GM18951 (cell line): Measurements from ENCODE around the gene PDZD2.
"Not testable (repeated sequence)": the region's sequence is repeated elsewhere in the genome, so short reads cannot be mapped to it uniquely, and the experiment has no call there.

Experiments used
- POLR2A ChIP-seq: IDR thresholded peaks from 4 replicates; pipeline ENCODE4 v1.6.1; 2011; ENCODE audit warnings: mild to moderate bottlenecking; ENCODE audit not compliant: insufficient read length, insufficient read depth; ENCODE audit errors: extremely low read depth
- in situ Hi-C: fragments of 300-500 bp; cut with MboI; formaldehyde crosslinking; loops from one replicate; pipeline ENCODE4 v1.12.0; 2022; ENCODE audit warnings: low sequenced_read_pairs, mixed read lengths, inconsistent platforms; ENCODE audit not compliant: unreplicated experiment

The PDZD2 gene

DNA sequence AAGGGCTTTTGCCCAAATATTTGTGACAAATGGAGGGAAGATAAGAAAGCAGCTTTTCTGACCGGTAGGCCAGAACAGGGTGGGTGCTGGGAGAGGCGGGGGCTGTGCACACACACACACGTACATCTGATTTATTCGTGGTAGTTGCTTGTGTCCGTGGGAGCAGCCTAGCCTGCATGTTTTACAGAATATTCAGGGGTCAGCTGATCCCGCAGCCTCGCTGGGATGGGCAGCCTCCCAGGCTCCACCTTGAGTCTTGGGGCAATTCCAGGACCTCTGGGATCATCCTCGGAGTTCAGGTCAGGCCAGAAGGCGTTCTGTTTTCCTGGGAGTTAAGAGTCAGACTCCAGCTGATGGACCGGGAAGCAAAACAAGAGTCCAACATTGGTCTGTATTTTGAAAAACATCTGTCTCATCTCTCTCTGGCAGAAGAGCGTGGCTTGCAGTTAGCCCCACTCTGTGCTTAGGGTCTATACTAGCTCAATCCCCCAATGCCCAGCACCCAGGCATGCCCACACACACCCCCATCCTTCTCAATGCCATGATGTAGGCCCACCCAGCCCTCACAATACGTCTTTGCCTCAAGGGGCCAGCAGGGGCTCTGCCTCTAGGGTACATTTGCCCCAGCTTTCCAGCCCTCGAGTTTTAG, 324.6 kb downstream of the PDZD2 start:
- no peak for TF ChIP-seq POLR2A
- in situ Hi-C loops: no loop called here

DNA sequence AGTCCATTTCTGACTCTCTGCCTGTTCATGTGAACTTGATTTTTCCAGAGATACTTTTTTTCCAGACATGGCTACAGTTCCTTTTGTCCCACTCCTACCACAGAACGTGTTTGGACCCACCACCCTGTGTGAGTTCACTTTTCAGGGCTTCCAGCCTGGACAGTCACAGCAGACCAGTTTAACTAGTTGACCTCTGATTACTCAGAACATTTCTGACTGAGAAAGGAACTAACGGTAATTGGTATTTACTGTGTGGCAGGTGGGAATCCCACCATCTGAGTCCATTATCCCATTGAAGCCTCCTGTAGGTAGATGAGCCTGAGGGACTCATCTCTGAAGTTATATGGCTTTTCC, 325.1 kb downstream of the PDZD2 start:
- in situ Hi-C loops: no loop called here
- TF ChIP-seq POLR2A: no peak

DNA sequence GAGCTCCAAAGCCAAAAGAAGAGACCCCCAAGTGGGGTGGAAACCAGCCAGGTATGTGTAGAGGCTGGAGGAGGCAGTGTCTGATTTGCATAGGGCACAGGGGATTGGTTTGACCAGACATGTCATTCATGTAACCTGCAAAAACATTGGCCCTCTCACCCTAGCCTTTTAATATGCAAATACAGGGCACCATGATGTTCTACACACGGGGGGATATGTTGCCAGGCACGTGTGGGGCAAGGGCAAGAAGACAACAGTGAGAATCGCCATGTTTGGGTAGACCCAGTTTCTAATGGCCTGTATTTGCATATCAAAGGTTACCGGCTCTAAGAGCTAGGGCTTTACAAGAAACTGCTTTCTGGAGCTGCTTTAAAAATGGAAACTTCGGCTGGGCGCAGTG, 326.3 kb downstream of the PDZD2 start:
- in situ Hi-C loops: no loop called here
- no peak for TF ChIP-seq POLR2A

DNA sequence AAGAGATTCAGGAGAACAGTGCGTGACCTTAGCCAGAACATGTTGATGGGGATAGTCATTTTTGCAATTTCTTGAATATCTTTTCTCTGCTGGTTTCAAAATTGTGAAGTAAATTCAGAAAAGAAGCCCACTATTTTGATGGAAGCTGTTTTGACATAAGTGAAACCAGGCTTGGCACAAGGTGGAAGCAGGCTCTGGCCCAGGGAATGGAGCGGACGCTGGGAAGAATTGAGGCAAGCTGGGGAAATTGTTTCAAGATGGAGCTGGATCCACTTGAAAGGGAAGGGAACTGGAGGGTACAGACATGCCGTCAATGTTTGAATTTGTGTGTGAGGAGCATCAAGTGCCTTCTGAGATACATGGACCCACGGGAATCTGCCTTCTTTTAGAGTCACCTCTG, 328.0 kb downstream of the PDZD2 start:
- in situ Hi-C loops: no loop called here
- TF ChIP-seq POLR2A: no peak

DNA sequence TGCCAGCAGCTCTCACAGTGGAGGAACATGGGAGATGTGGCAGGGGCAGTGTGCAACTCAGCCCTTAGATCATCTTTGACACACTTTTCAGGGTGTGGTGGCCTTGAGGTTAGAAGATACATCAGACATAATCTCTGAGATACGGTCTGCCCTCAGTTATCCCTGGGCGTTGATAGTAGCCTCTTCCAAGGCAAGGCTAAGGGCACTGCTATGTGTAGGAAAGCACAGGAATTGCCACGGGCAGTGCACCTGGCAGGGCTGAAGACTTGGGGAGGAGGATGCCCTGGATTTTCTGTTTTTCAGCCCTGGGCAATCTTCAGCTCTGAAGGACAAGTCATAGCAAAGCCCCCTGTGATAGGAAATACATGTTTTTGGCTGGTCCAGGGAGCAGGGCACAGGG, 328.5 kb downstream of the PDZD2 start:
- in situ Hi-C loops: no loop called here
- no peak for TF ChIP-seq POLR2A

DNA sequence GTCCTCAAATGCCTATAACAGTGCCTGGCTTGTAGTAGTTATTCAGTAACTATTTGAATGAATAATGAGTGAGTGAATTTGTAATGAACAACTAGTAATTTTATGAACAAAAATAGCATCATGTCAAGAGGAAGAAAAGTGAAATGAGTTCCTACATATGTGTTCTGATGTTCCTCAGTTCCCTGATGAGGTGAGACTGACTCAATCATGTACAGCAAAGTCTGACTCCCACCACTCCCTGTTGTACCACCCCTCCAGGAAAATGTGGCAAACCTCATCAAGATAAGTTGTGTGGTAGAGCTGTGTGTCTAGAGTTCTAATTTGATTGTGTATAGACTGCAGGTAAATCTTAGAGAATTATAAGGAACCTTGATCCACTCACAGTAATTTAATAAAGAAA, 333.6 kb downstream of the PDZD2 start:
- in situ Hi-C loops: no loop called here
- TF ChIP-seq POLR2A: no peak

DNA sequence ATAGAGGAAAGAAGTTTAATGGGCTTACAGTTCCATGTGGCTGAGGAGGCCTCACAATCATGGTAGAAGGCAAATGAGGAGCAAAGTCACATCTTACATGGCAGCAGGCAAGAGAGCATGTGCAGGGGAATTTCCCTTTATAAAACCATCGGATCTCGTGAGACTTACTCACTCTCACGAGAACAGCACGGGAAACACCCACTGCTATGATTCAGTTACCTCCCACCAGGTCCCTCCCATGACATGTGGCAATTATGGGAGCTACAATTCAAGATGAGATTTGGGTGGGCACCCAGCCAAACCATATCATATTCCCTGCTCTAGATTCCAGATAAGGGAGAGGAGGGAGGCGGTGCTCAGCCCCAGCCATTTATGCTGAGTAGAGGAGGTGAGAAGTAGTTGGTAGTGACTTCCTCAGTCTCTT, 336.3 kb downstream of the PDZD2 start:
- in situ Hi-C loops: not testable (repeated sequence)

DNA sequence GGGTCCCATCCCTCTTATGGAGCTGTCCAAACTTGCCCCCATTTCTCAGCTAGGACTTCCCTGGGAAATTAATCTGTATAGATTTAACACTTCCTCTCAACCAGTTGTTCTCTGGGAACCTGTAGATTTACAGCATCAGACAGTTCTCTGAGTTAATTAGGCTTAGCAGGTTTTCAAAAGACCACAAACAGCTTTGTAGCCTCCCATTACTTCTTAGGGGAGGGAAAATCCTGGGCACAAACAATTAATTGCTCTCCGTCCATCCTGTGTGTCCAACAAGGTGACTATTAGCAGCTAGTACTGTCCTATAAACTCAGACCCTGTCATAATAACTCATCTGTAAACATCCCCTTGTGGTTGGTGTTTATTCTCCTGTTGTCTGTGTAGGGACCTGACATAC, 337.2 kb downstream of the PDZD2 start:
- in situ Hi-C loops: no loop called here
- no peak for TF ChIP-seq POLR2A

DNA sequence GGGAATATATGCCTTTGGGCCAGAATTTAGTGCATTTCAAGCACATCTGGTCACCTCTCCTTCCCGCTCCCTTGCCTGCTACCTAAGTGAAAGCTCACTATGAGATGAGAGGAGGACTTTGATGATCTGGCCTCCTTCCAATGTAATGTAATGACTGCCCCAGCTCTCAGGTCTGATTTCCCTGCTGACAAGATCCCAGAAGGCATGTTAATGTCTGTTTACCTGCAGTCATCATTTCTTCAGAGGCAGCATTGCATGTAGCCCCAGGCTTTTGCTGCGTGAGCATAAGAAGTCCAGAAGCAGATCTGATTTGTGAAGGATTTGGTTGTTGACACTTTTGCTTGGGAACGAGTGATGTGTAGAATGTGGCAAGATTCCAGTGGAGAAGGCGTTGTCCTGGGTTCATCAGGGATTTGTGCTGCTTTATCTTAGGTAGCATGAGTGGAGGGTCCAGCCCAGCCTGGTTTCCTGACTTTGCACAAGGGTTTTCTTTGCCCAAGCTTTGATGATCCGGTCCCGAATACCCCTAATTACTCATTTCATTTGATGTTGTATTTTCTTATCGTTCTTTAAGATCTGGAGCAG, 342.5 kb downstream of the PDZD2 start:
- in situ Hi-C loops: no loop called here

DNA sequence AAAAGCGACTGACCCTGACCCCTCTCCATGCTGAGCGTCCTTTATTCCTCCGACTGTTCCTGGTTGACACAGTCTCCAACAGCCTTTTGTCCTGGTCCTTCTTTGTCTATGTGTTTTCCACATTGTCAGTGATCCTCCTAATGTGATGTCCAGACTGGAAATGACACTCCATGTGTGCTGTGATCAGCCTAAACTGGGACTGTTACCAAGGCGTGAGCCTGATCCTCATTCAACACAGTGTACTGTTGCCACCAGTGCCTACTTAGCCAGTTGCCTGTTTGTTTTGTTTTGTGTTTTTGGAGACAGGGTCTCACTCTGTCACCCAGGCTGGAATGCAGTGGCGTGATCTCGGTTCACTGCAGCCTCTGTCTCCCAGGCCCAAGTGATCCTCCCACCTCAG, 343.1 kb downstream of the PDZD2 start:
- no peak for TF ChIP-seq POLR2A
- in situ Hi-C loops: no loop called here

More for the DNA sequence above, 342.5 kb downstream of the PDZD2 start:
- TF ChIP-seq POLR2A: no peak

DNA sequence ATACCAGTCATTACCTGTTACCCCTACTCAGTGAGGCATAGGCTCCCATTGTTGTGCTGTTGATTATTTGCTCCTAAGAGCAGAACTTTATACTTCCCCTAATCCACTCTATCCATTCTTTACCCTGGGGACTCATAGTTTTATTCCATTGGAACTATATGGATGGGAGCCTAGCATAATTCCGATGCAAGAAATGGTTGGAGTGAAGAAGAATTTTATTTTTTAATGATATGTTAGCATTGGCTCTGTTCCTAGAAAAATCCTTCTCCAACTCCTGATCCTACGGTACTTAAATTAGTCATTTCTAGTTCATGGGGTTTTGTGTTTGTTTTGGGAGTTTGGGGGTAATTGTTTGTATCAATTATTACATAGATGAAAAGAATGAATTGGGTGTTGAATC, 343.7 kb downstream of the PDZD2 start:
- in situ Hi-C loops: no loop called here
- TF ChIP-seq POLR2A: no peak

DNA sequence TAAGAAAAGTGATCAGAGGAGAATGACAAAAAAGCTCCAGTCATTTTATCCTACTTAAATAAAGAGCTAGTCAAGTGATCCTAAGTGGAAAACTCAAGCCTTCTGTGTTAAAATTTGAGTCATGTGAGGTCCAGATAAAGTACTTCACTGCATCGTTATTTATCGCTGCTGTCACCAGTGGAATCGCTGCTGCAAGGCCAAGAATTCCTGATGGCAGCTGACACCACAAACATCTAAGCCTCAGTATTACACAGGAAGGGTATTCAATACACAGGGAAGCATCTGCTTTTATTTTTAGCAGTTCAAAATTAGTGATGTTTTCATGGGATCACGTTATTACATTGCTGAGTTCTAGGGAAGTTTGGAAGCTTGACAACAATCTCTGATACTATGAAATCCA, 344.9 kb downstream of the PDZD2 start:
- in situ Hi-C loops: no loop called here
- TF ChIP-seq POLR2A: no peak

DNA sequence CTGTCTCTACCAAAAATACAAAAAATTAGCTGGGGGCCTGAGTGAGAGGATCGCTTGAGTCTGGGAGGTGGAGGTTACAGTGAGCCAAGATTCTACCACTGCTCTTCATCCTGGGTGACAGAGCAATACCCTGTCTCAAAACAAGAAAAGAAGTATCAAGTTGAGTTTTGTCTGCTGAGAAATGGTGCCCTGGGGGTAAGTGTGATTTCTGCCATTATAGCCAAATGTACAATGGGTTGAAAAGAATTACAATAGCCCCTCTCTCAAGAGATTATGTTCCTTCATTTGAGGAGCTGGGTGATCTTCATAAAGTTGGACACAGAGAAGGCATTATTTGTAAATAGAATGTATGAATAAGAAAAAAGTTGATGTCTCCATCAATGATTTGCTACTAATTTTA, 345.8 kb downstream of the PDZD2 start:
- TF ChIP-seq POLR2A: no peak

DNA sequence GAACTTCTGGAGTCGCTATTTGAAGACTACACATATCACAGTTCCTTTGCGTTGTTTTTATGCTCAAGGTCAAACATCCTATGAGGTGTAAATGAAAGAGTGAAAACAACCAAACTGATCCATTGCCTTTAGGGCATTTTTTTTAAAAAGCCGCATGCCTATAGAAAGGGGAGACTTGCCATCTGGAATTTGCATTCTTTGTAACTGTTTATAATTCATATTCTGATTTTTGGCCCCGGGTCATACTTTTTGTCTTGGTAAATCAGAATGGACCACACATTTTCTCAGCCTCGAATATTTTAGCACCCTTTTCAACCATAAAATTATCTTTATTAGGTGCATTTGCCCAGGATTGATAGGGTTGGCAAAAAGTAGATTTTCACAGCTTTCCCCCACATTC, 347.2 kb downstream of the PDZD2 start:
- in situ Hi-C loops: no loop called here
- no peak for TF ChIP-seq POLR2A

More for the DNA sequence above, 345.8 kb downstream of the PDZD2 start:
- in situ Hi-C loops: no loop called here
